ENCODE results near the gene MMEL1. TPM values are rescaled to one million over a fixed set of nuclear protein-coding genes. Genes with fewer than 3 reads are reported as not detected.

MMEL1 gene
- total and polyA plus RNA-seq, 2 donors (not counting 1 experiment from before 2014, with no cell fraction given): 0.33 to 0.60 TPM

DNA sequence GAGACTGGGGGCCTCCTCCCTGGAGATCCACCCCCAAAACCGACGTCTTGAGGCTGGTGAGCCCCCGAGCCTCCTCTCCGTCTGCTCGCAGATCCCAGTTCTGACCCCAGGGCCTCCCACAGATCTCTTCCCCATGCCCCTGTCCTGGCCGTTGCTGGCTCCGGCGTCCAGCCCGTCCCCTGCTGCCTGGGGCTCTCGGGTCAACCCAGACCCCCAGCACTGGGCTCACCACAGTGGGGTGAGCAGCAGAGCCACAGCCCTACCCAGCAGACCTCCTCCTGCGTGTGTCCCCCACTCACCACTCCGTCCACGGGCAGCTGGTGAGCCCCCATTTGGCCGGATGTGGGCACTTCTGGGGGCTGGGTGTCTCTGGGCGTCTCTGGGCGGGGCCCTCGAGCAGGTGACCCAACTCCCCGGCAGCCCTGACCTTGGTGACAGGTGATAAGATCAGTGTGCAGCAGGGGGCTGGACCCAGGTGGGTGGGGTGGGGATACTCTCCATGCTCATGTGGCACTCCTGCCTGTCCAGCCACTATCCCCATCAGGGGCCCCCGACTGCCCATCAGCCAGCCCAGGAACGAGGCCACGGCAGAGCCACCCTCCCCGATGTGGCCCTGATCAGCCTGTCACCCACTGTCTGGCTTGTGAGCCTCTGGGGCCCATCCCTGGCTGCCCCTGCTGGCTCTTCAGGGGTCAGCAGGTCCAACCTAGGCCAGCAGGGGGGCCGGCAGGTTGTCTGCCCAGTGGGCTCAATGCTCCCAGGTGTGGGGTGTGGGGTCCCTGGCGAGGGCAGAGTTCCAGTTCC is 75.9 kb downstream of the MMEL1 start:
- H3K27me3 ChIP-seq (ENCODE audit: control insufficient read depth, insufficient read depth, low read length): no peaks in the 10 kb centered on the region
- no peak for TF ChIP-seq EZH2 (IDR thresholded peaks at IDR 0.05; ENCODE audit: low read length, missing control alignments)
- TF ChIP-seq, protein P1, sequence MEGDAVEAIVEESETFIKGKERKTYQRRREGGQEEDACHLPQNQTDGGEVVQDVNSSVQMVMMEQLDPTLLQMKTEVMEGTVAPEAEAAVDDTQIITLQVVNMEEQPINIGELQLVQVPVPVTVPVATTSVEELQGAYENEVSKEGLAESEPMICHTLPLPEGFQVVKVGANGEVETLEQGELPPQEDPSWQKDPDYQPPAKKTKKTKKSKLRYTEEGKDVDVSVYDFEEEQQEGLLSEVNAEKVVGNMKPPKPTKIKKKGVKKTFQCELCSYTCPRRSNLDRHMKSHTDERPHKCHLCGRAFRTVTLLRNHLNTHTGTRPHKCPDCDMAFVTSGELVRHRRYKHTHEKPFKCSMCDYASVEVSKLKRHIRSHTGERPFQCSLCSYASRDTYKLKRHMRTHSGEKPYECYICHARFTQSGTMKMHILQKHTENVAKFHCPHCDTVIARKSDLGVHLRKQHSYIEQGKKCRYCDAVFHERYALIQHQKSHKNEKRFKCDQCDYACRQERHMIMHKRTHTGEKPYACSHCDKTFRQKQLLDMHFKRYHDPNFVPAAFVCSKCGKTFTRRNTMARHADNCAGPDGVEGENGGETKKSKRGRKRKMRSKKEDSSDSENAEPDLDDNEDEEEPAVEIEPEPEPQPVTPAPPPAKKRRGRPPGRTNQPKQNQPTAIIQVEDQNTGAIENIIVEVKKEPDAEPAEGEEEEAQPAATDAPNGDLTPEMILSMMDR (conservative IDR thresholded peaks at IDR 0.05 in 1 of 2, IDR thresholded peaks at IDR 0.05 in 1 of 2; ENCODE audit: low read depth in 1 of 2, low read length in 2 of 2): no peak
- H3K4me1 ChIP-seq (ENCODE audit: control insufficient read depth, extremely low read depth, insufficient read depth, low read length): peaks cover 5% of the 10 kb centered on the region
- H3K9ac ChIP-seq (ENCODE audit: insufficient read depth, low read length): peak overlapping the region; percentile 63
- H3K36me3 ChIP-seq (ENCODE audit: control insufficient read depth, insufficient read depth, low read length): peaks cover 3% of the 10 kb centered on the region
- peak overlapping the region; percentile 45 to 75 (median 56) for H3K4me3 ChIP-seq (replicated peaks in 1 of 4; ENCODE audit: control extremely low read depth in 1 of 4, insufficient read depth in 1 of 4, low read depth in 3 of 4, low read length in 4 of 4)
- no peaks in the 10 kb centered on the region for H3K79me2 ChIP-seq (ENCODE audit: control insufficient read depth, insufficient read depth, low read length)
- peak overlapping the region; percentile 88 for H3K4me2 ChIP-seq (ENCODE audit: extremely low read depth, insufficient read depth, low read length)
- H4K20me1 ChIP-seq (ENCODE audit: control insufficient read depth, extremely low read depth, insufficient read depth, low read length): no peaks in the 10 kb centered on the region
- peak overlapping the region; percentile 83 for H3K27ac ChIP-seq (ENCODE audit: insufficient read depth, low read length)
- no peaks in the 10 kb centered on the region for H3K9me3 ChIP-seq (ENCODE audit: control insufficient read depth, insufficient read depth, low read depth, low read length)
- DNase-seq (ENCODE audit: low read depth in 2 of 2): no peak
- H2AFZ ChIP-seq (ENCODE audit: low read length): peak overlapping the region; percentile 72

DNA sequence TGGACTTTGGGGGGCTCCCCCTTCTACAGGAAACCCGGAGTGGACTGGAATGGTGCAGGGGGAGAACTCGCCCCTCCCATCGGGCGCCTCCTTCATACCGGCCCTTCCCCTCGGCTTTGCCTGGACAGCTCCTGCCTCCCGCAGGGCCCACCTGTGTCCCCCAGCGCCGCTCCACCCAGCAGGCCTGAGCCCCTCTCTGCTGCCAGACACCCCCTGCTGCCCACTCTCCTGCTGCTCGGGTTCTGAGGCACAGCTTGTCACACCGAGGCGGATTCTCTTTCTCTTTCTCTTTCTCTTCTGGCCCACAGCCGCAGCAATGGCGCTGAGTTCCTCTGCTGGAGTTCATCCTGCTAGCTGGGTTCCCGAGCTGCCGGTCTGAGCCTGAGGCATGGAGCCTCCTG is 76.5 kb downstream of the MMEL1 start, which contains the start of gene TNFRSF14:
TNFRSF14 (plus strand) TSS at position 95 of the 401 bp plus-strand sequence; CDS start at position 389, 294 bp downstream.
- no peaks in the 10 kb centered on the region for H4K20me1 ChIP-seq (ENCODE audit: control insufficient read depth, extremely low read depth, insufficient read depth, low read length)
- H3K9me3 ChIP-seq (ENCODE audit: control insufficient read depth, insufficient read depth, low read depth, low read length): no peaks in the 10 kb centered on the region
- no peaks in the 10 kb centered on the region for H3K27me3 ChIP-seq (ENCODE audit: control insufficient read depth, insufficient read depth, low read length)
- H3K4me2 ChIP-seq (ENCODE audit: extremely low read depth, insufficient read depth, low read length): peak within 1 kb of the TSS; percentile 88
- TF ChIP-seq, protein P1 (conservative IDR thresholded peaks at IDR 0.05 in 1 of 2, IDR thresholded peaks at IDR 0.05 in 1 of 2; ENCODE audit: low read depth in 1 of 2, low read length in 2 of 2): peak; percentile 18
- no peak for TF ChIP-seq EZH2 (IDR thresholded peaks at IDR 0.05; ENCODE audit: low read length, missing control alignments)
- H3K9ac ChIP-seq (ENCODE audit: insufficient read depth, low read length): peak within 1 kb of the TSS; percentile 63
- DNase-seq (ENCODE audit: low read depth in 2 of 2): peak; percentile 24 to 56
- peaks cover 2% of the 10 kb centered on the region for H3K36me3 ChIP-seq (ENCODE audit: control insufficient read depth, insufficient read depth, low read length)
- H2AFZ ChIP-seq (ENCODE audit: low read length): peak within 1 kb of the TSS; percentile 72
- H3K27ac ChIP-seq (ENCODE audit: insufficient read depth, low read length): peak within 1 kb of the TSS; percentile 83
- no peaks in the 10 kb centered on the region for H3K79me2 ChIP-seq (ENCODE audit: control insufficient read depth, insufficient read depth, low read length)
- peak within 1 kb of the TSS; percentile 45 to 75 (median 56) for H3K4me3 ChIP-seq (replicated peaks in 1 of 4; ENCODE audit: control extremely low read depth in 1 of 4, insufficient read depth in 1 of 4, low read depth in 3 of 4, low read length in 4 of 4)
- peaks cover 5% of the 10 kb centered on the region for H3K4me1 ChIP-seq (ENCODE audit: control insufficient read depth, extremely low read depth, insufficient read depth, low read length)

DNA sequence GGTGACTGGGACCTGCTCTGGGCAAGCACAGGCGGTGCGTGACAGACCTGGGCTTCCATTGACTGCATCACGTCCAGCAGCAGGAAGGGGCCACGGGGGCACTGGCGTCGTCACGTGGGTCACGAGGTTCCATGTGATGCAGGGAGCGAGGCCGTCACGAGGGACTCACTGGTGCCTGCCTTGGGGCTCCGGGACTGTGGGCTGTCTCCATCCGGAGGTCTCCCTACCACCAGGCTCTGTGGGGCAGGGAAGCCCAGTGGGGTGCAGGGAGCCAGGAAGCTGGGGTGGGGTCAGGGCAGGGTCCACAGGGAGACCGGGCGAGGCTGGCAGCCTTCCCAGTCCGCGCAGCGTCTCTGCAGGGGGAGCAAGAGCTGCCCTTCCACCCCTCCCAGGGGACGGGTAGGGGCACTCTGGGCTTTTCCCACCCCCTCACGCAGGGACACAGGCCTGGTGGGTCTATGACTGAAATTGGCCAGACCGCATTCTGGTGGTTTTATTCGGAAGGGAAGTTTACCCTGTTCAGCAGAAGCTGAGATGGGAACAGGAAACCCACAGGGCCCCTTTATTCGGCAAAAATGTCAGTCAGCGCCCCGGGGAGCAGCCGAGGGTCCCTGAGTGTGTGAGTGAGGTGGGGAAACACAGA is 77.1 kb downstream of the MMEL1 start:
- H3K4me1 ChIP-seq (ENCODE audit: control insufficient read depth, extremely low read depth, insufficient read depth, low read length): peaks cover 5% of the 10 kb centered on the region
- no peaks in the 10 kb centered on the region for H3K9me3 ChIP-seq (ENCODE audit: control insufficient read depth, insufficient read depth, low read depth, low read length)
- peak overlapping the region; percentile 83 for H3K27ac ChIP-seq (ENCODE audit: insufficient read depth, low read length)
- H3K4me3 ChIP-seq (replicated peaks in 1 of 4; ENCODE audit: control extremely low read depth in 1 of 4, insufficient read depth in 1 of 4, low read depth in 3 of 4, low read length in 4 of 4): peak overlapping the region; percentile 45 to 75 (median 56)
- DNase-seq (ENCODE audit: low read depth in 2 of 2): peak in 1 of 2 donors; percentile 49
- peak overlapping the region; percentile 63 for H3K9ac ChIP-seq (ENCODE audit: insufficient read depth, low read length)
- H3K27me3 ChIP-seq (ENCODE audit: control insufficient read depth, insufficient read depth, low read length): no peaks in the 10 kb centered on the region
- peaks cover 2% of the 10 kb centered on the region for H3K36me3 ChIP-seq (ENCODE audit: control insufficient read depth, insufficient read depth, low read length)
- H2AFZ ChIP-seq (ENCODE audit: low read length): peak overlapping the region; percentile 72
- peak overlapping the region; percentile 88 for H3K4me2 ChIP-seq (ENCODE audit: extremely low read depth, insufficient read depth, low read length)
- TF ChIP-seq, protein P1 (conservative IDR thresholded peaks at IDR 0.05 in 1 of 2, IDR thresholded peaks at IDR 0.05 in 1 of 2; ENCODE audit: low read depth in 1 of 2, low read length in 2 of 2): no peak
- no peak for TF ChIP-seq EZH2 (IDR thresholded peaks at IDR 0.05; ENCODE audit: low read length, missing control alignments)
- no peaks in the 10 kb centered on the region for H3K79me2 ChIP-seq (ENCODE audit: control insufficient read depth, insufficient read depth, low read length)
- no peaks in the 10 kb centered on the region for H4K20me1 ChIP-seq (ENCODE audit: control insufficient read depth, extremely low read depth, insufficient read depth, low read length)

Data from fibroblast of lung (primary cell).